ENCODE results near the gene FAM3B.

DNA sequence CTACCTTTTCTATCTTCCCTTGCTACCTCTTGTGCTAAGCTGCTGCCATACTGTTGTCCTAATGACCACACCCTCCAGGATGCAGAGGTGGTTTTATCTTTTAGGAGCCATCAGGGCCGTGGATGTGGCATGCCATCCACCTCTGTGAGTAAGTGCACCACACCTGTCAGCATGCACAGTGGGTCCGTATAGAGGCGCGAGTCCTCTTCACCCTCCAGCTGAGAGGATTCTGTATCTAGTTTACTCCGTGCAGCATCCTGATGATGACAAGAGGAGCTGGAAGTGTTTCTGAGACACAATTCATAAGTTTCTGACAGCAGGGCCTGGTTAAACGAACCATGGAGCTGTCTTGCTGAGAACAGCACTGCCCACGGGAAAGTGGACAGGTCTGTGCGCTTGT, 11.2 kb downstream of the FAM3B start:
- TF ChIP-seq CTCF (conservative IDR thresholded peaks at IDR 0.05; ENCODE audit: low read depth, low read length), result no peak
- no peak for TF ChIP-seq POLR2A (IDR thresholded peaks at IDR 0.05; ENCODE audit: low read depth, low read length)
- no peak for TF ChIP-seq RAD21 (IDR thresholded peaks at IDR 0.05; ENCODE audit: low read length)
- no peak for TF ChIP-seq MAZ (IDR thresholded peaks at IDR 0.05; ENCODE audit: borderline replicate concordance, low read depth, low read length)

Measured in IMR-90 (cell line).